B cell (primary cell): Measurements from ENCODE around the gene BAZ2B. TPM values are rescaled to one million over a fixed set of nuclear protein-coding genes. Genes with fewer than 3 reads are reported as not detected.

Experiments used
- ATAC-seq: fragments of 200-7000 bp; cut with Tn5 transposase; one replicate; pipeline ENCODE4 v1.10.0; 2021; ENCODE audit warnings: low read depth, mild to moderate bottlenecking, moderate number of reproducible peaks, moderate library complexity
- CTCF ChIA-PET: fragments of 350-600 bp; sonication (Branson Sonifier 250); formaldehyde crosslinking; loops from one replicate; lab custom pipeline; 2021; ENCODE audit warnings: antibody characterized with exemption, inconsistent platforms; lab: Charles Lee
- POLR2A ChIA-PET: fragments of 350-600 bp; sonication (Branson Sonifier 250); formaldehyde crosslinking; loops from one replicate; lab custom pipeline; 2021; ENCODE audit warnings: antibody characterized with exemption; lab: Charles Lee
- DNase-seq: peaks from one replicate; pipeline ENCODE4 v3.0.0; 2013
- H2AFZ ChIP-seq: 2 replicates; pipeline ENCODE4 v1.6.1; 2012; ENCODE audit warnings: mild to moderate bottlenecking, low read depth, low read length; ENCODE audit not compliant: insufficient read depth, poor library complexity, severe bottlenecking
- H3K27ac ChIP-seq, 2 donors: 1 replicate in 1 of 2; 2 replicates in 1 of 2; pipeline ENCODE4 v1.5.1; 2012 to 2013; ENCODE audit warnings: low read length in 2 of 2, mild to moderate bottlenecking in 2 of 2, moderate library complexity in 1 of 2
- H3K27me3 ChIP-seq, 4 experiments: fragments of 200-600 bp in 1 of 4; sonication (generic) in 1 of 4; replicated peaks in 1 of 4; 1 replicate in 2 of 4; 2 replicates in 2 of 4; pipeline versions ENCODE4 v1.6.1 to v1.7.0; 2013 to 2016; ENCODE audit warnings: low read length in 3 of 4, mild to moderate bottlenecking in 2 of 4, mixed read lengths in 1 of 4, moderate library complexity in 1 of 4; ENCODE audit not compliant: insufficient read depth in 4 of 4, control insufficient read depth in 3 of 4; ENCODE audit errors: control extremely low read depth in 1 of 4
- H3K36me3 ChIP-seq, 2 experiments: replicated peaks in 1 of 2; 1 replicate in 1 of 2; 2 replicates in 1 of 2; pipeline versions ENCODE4 v1.6.1 to v1.7.1; 2013; ENCODE audit warnings: low read length in 1 of 2; ENCODE audit not compliant: insufficient read depth in 2 of 2, control insufficient read depth in 1 of 2; ENCODE audit errors: control extremely low read depth in 1 of 2, extremely low read depth in 1 of 2
- H3K4me1 ChIP-seq, 2 donors: fragments of 200-600 bp in 1 of 2; sonication (generic) in 1 of 2; 1 replicate in 1 of 2; 2 replicates in 1 of 2; pipeline versions ENCODE4 v1.5.1 to v1.6.1; 2013 to 2017; ENCODE audit warnings: low read length in 2 of 2; ENCODE audit not compliant: control insufficient read depth in 2 of 2, insufficient read depth in 2 of 2
- H3K4me2 ChIP-seq: replicated peaks from 2 replicates; pipeline ENCODE3; 2012; ENCODE audit warnings: mild to moderate bottlenecking, low read depth, low read length; ENCODE audit not compliant: poor library complexity, severe bottlenecking
- H3K4me3 ChIP-seq, 5 experiments: fragments of 200-600 bp in 1 of 5; sonication (generic) in 1 of 5; 1 replicate in 3 of 5; 2 replicates in 2 of 5; pipeline versions ENCODE4 v1.5.1 to v1.7.0; 2011 to 2016; ENCODE audit warnings: low read length in 4 of 5, mild to moderate bottlenecking in 4 of 5, low read depth in 2 of 5, control low read depth in 1 of 5, moderate library complexity in 1 of 5; ENCODE audit not compliant: insufficient read depth in 1 of 5; ENCODE audit errors: control extremely low read depth in 1 of 5, extremely low read depth in 1 of 5
- H3K79me2 ChIP-seq: fragments of 200-600 bp; sonication (generic); one replicate; pipeline ENCODE4 v1.6.0; 2016; ENCODE audit warnings: low read length; ENCODE audit not compliant: control insufficient read depth, insufficient read depth
- H3K9ac ChIP-seq: fragments of 200-600 bp; sonication (generic); 2 replicates; pipeline ENCODE4 v1.6.1; 2017; ENCODE audit warnings: mild to moderate bottlenecking, low read length, moderate library complexity
- H3K9me3 ChIP-seq, 3 donors: one replicate each; pipeline versions ENCODE4 v1.6.1 to v1.7.1; 2013; ENCODE audit warnings: low read length in 2 of 3; ENCODE audit not compliant: control insufficient read depth in 2 of 3, insufficient read depth in 1 of 3; ENCODE audit errors: control extremely low read depth in 1 of 3
- H4K20me1 ChIP-seq: 2 replicates; pipeline ENCODE4 v1.6.0; 2012; ENCODE audit warnings: mild to moderate bottlenecking, low read length; ENCODE audit not compliant: insufficient read depth, control insufficient read depth, poor library complexity, severe bottlenecking
- H3K27ac Mint-ChIP-seq: one replicate; pipeline ENCODE4 v1.8.0; 2021; ENCODE audit warnings: mixed read lengths
- H3K27me3 Mint-ChIP-seq: one replicate; pipeline ENCODE4 v1.8.0; 2021; ENCODE audit warnings: mixed read lengths
- H3K4me1 Mint-ChIP-seq: one replicate; pipeline ENCODE4 v1.8.0; 2021; ENCODE audit warnings: mixed read lengths
- H3K4me3 Mint-ChIP-seq: one replicate; pipeline ENCODE4 v1.8.0; 2021; ENCODE audit warnings: mixed read lengths
- H3K9me3 Mint-ChIP-seq: one replicate; pipeline ENCODE4 v1.8.0; 2022; ENCODE audit warnings: mixed read lengths; ENCODE audit not compliant: insufficient read depth
- CTCF ChIP-seq: fragments of 200-600 bp; IDR thresholded peaks from one replicate; pipeline ENCODE4 v1.8.0; 2022; ENCODE audit warnings: antibody characterized with exemption, mild to moderate bottlenecking
- EZH2 ChIP-seq: IDR thresholded peaks from 2 replicates; pipeline ENCODE4 v1.6.1; 2012; ENCODE audit warnings: borderline replicate concordance, low read depth, mild to moderate bottlenecking, moderate library complexity, low read length; ENCODE audit not compliant: insufficient read depth, poor library complexity, severe bottlenecking
- WGBS: methylation state at CpG from one replicate; pipeline ENCODE4 v1.1.5; 2013; ENCODE audit warnings: missing lambda C conversion rate; ENCODE audit not compliant: insufficient coverage; 5-methylcytosine and 5-hydroxymethylcytosine counted together
- intact Hi-C: fragments of 100-400 bp; cut with micrococcal nuclease; formaldehyde crosslinking; loops from one replicate; pipeline ENCODE4 v1.10.0; 2022
- polyA plus RNA-seq: library from polyadenylated mRNA; depleted of rRNA; stranded (reverse); fragments of >200 nt; gene quantifications from 2 replicates; pipeline ENCODE4 v1.2.3, GENCODE V29; 2012
- total RNA-seq, 2 donors: library from RNA; stranded (reverse); fragments of 120-200 nt in 1 of 2; gene quantifications; 1 replicate in 1 of 2; 2 replicates in 1 of 2; pipeline versions ENCODE4 v1.2.3 to v1.2.4, GENCODE V29; 2013 to 2022

BAZ2B gene
- total and polyA plus RNA-seq, 2 donors (not counting 1 experiment from before 2014, with no cell fraction given): 8.6 to 42.3 TPM

- Histone ChIP-seq H3K27ac (no peak overlapping the region), H3K4me3 (no peak overlapping the region), H3K36me3 (no peaks in the 10 kb centered on the region), H3K4me1 (no peaks in the 10 kb centered on the region), H3K27me3 (no peaks in the 10 kb centered on the region), H3K79me2 (no peaks in the 10 kb centered on the region), H4K20me1 (no peaks in the 10 kb centered on the region), H3K4me2 (no peak overlapping the region), H2AFZ (no peak overlapping the region), H3K9me3 (no peaks in the 10 kb centered on the region), H3K9ac (no peak overlapping the region)
- H3K9me3 Mint-ChIP-seq: no peaks in the 10 kb centered on the region
- H3K27ac Mint-ChIP-seq: no peak overlapping the region
- ChIA-PET CTCF (no interaction called here), POLR2A (no interaction called here)
- ATAC-seq (no peak), DNase-seq (no peak)
- H3K4me1 Mint-ChIP-seq: no peaks in the 10 kb centered on the region
- no peaks in the 10 kb centered on the region for H3K27me3 Mint-ChIP-seq
- WGBS: 92% methylated on average over 2 of the region's 4 CpGs
- intact Hi-C loops: no loop called here
- no peak overlapping the region for H3K4me3 Mint-ChIP-seq
- TF ChIP-seq EZH2 (no peak), CTCF (no peak)
Measured at GRCh38 chr2:159558479-159558878, 57.9 kb downstream of the BAZ2B start.

- Mint-ChIP-seq H3K27ac (no peak overlapping the region), H3K4me3 (no peak overlapping the region), H3K9me3 (no peaks in the 10 kb centered on the region), H3K4me1 (no peaks in the 10 kb centered on the region), H3K27me3 (no peaks in the 10 kb centered on the region)
- no peak overlapping the region for H3K4me3 ChIP-seq
- H3K4me2 ChIP-seq: no peak overlapping the region
- intact Hi-C loops: no loop called here
- no peaks in the 10 kb centered on the region for H3K79me2 ChIP-seq
- no peaks in the 10 kb centered on the region for H3K9me3 ChIP-seq
- WGBS: 75% methylated on average over 3 of the region's 5 CpGs
- no peaks in the 10 kb centered on the region for H4K20me1 ChIP-seq
- H3K9ac ChIP-seq: no peak overlapping the region
- H2AFZ ChIP-seq: no peak overlapping the region
- no peak for ATAC-seq
- ChIA-PET CTCF (no interaction called here), POLR2A (interaction anchor here (1.0 kb wide), 1 partner anchor 42 kb away, joined by 6 read pairs; no protein-coding TSS in a partner anchor)
- H3K36me3 ChIP-seq: no peaks in the 10 kb centered on the region
- TF ChIP-seq CTCF (peak; percentile 9), EZH2 (no peak)
- peak; percentile 4 for DNase-seq
- no peaks in the 10 kb centered on the region for H3K4me1 ChIP-seq
- H3K27ac ChIP-seq: no peak overlapping the region
- H3K27me3 ChIP-seq: no peaks in the 10 kb centered on the region
Measured at GRCh38 chr2:159557437-159558034, 58.8 kb downstream of the BAZ2B start.
